Panc1 (cell line): ENCODE measurements around the gene FA2H. TPM values are rescaled to one million over a fixed set of nuclear protein-coding genes. Genes with fewer than 3 reads are reported as not detected.

Source experiments
- ATAC-seq: fragments of 200-7000 bp; cut with Tn5 transposase; 2 replicates; pipeline ENCODE4 v1.9.1; 2020; ENCODE audit warnings: mild to moderate bottlenecking, moderate library complexity
- BruUV-seq: library from RNA; stranded (reverse); fragments of 400-500 nt; replicated peaks from 2 replicates; lab custom pipeline; 2021; lab: Mats Ljungman, UMichigan
- CTCF ChIA-PET: fragments of 300-600 bp; sonication (Branson Sonifier 250); formaldehyde crosslinking; loops from one replicate; lab custom pipeline; 2022; ENCODE audit warnings: antibody characterized with exemption; lab: Charles Lee
- POLR2A ChIA-PET: fragments of 300-600 bp; sonication (Branson Sonifier 250); formaldehyde crosslinking; loops from one replicate; lab custom pipeline; 2022; ENCODE audit warnings: antibody characterized with exemption; lab: Charles Lee
- DNase-seq: peaks from one replicate; pipeline ENCODE4 v3.0.0-alpha.2; 2010; ENCODE audit warnings: low read depth, low spot score
- H3K27ac ChIP-seq: 2 replicates; pipeline ENCODE4 v1.5.1; 2011; ENCODE audit warnings: mild to moderate bottlenecking, low read length, inconsistent platforms
- H3K27me3 ChIP-seq: fragments of 200-500 bp; sonication (Bioruptor generic); 2 replicates; pipeline ENCODE4 v1.6.0; 2014; ENCODE audit warnings: low read length, inconsistent platforms; ENCODE audit not compliant: control insufficient read depth, insufficient read depth
- H3K36me3 ChIP-seq: fragments of 200-500 bp; sonication (Bioruptor generic); 2 replicates; pipeline ENCODE4 v1.5.1; 2014; ENCODE audit warnings: inconsistent platforms, mild to moderate bottlenecking, low read length, moderate library complexity; ENCODE audit not compliant: control insufficient read depth, insufficient read depth
- H3K4me1 ChIP-seq: 2 replicates; pipeline ENCODE4 v1.5.1; 2011; ENCODE audit warnings: inconsistent platforms, mild to moderate bottlenecking, low read length, moderate library complexity; ENCODE audit not compliant: control insufficient read depth, insufficient read depth
- H3K4me3 ChIP-seq, 2 experiments: 2 replicates each; pipeline ENCODE4 v1.5.1; 2011 to 2012; ENCODE audit warnings: low read depth in 2 of 2, low read length in 2 of 2, mild to moderate bottlenecking in 2 of 2, inconsistent platforms in 1 of 2, moderate library complexity in 1 of 2
- H3K9me3 ChIP-seq: fragments of 200-500 bp; sonication (Bioruptor generic); 2 replicates; pipeline ENCODE4 v1.5.1; 2014; ENCODE audit warnings: low read depth, mild to moderate bottlenecking, inconsistent platforms, low read length, moderate library complexity; ENCODE audit not compliant: control insufficient read depth, insufficient read depth
- POLR2AphosphoS5 ChIP-seq: IDR thresholded peaks from 2 replicates; pipeline ENCODE4 v1.6.1; 2012; ENCODE audit warnings: mild to moderate bottlenecking, low read depth, low read length, moderate library complexity
- SIN3A ChIP-seq: IDR thresholded peaks from 2 replicates; pipeline ENCODE4 v1.6.1; 2012; ENCODE audit warnings: low read depth, mild to moderate bottlenecking, low read length, moderate library complexity, borderline replicate concordance; ENCODE audit not compliant: insufficient read depth
- TCF7L2 ChIP-seq: IDR thresholded peaks from 2 replicates; pipeline ENCODE4 v1.6.1; 2011; ENCODE audit warnings: mild to moderate bottlenecking, low read depth, low read length, inconsistent platforms
- in situ Hi-C: cut with HindIII; loops from 2 replicates; pipeline ENCODE4 v1.10.0; 2016; ENCODE audit warnings: low sequenced_read_pairs, low pct_unique_long_range_greater_than_20kb
- intact Hi-C: fragments of 100-400 bp; cut with micrococcal nuclease; formaldehyde crosslinking; loops from one replicate; pipeline ENCODE4 v1.10.0; 2022; ENCODE audit not compliant: unreplicated experiment
- total RNA-seq: library from RNA; stranded (reverse); gene quantifications from one replicate; pipeline ENCODE4 v1.2.1, GENCODE V29; 2021; ENCODE audit not compliant: unreplicated experiment
- TF ChIP-seq, protein P1 (sequence below): fragments of 450-650 bp; IDR thresholded peaks from 2 replicates; pipeline ENCODE4 v1.5.1; 2017; ENCODE audit warnings: mild to moderate bottlenecking
- TF ChIP-seq, protein P2 (sequence below), 2 experiments: IDR thresholded peaks; 2 replicates each; pipeline ENCODE4 v1.6.1; 2011 to 2012; ENCODE audit warnings: low read depth in 2 of 2, control low read depth in 1 of 2, low read length in 1 of 2, mild to moderate bottlenecking in 1 of 2, moderate library complexity in 1 of 2; ENCODE audit not compliant: insufficient read depth in 1 of 2

The FA2H gene
- total RNA-seq, 1 experiment from 2014 or later, result 0.15 TPM

DNA sequence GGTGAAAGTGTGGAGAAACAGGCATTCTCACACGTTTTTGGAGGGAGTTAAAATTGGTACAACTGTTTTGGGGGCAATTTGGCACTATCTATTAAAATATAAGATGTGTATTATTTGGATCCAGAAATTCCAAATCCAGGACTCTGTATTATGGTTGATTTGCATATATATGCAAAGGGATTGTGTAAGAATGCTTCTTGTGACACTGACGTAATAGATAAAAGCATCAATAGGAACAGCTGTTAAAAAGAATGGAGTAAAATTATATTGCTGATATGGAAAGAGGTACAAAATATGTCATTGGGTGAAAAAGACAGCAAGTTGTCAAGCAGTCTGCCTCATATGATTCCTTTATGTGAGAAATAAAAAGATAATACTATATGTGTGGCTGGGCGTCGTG is 17.3 kb downstream of the FA2H start:
- Histone ChIP-seq H3K4me3 (no peak overlapping the region), H3K36me3 (no peaks in the 10 kb centered on the region), H3K4me1 (no peaks in the 10 kb centered on the region), H3K9me3 (no peaks in the 10 kb centered on the region), H3K27me3 (no peaks in the 10 kb centered on the region), H3K27ac (no peak overlapping the region)
- ATAC-seq (no peak), DNase-seq (no peak)
- ChIA-PET CTCF (no interaction called here), POLR2A (no interaction called here)
- in situ Hi-C loops, result no loop called here
- TF ChIP-seq SIN3A, result no peak
- no peak for TF ChIP-seq TCF7L2
- TF ChIP-seq POLR2AphosphoS5, result no peak
- intact Hi-C loops, result no loop called here
- BruUV-seq, result no TSS peak

DNA sequence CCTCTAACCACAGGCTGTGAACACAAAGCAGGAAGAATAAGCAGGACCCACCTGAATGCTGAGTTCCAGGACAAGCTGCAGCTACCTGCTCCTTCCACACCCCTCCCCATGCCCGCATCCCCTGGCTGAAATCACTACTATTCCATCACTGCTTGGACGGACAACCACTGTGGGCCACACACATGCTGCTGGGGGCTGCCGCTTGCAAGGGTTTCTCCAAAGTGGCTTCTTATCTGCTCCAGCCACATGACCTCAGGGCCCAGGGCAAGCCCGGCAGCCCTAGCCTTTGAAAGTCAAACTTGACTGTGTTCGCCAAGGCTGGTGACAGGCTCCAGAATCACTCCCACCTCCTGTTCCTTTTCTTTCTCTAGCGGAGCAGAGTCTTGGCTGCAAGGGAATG is 18.4 kb downstream of the FA2H start:
- no TSS peak for BruUV-seq
- ChIA-PET POLR2A (no interaction called here), CTCF (no interaction called here)

DNA sequence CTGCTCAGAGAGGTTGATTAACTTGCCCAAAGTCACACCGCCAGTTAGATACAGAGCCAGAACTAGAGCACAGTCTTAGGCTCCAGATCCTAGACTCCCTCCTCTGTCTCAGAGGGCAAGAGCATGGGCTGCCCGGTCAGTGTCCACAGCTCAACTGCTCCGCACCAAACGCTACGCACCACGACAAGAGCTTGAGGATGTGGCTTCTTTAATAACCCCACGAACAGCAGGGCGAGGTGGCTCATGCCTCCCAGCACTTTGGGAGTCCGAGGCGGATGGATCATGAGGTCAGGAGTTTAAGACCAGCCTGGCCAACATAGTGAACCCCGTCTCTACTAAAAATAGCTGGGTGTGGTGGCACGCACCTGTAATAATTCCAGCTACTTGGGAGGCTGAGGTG is 21.4 kb downstream of the FA2H start:
- POLR2A ChIA-PET, result no interaction called here
- H3K27me3 ChIP-seq, result no peaks in the 10 kb centered on the region
- TF ChIP-seq, protein P1, sequence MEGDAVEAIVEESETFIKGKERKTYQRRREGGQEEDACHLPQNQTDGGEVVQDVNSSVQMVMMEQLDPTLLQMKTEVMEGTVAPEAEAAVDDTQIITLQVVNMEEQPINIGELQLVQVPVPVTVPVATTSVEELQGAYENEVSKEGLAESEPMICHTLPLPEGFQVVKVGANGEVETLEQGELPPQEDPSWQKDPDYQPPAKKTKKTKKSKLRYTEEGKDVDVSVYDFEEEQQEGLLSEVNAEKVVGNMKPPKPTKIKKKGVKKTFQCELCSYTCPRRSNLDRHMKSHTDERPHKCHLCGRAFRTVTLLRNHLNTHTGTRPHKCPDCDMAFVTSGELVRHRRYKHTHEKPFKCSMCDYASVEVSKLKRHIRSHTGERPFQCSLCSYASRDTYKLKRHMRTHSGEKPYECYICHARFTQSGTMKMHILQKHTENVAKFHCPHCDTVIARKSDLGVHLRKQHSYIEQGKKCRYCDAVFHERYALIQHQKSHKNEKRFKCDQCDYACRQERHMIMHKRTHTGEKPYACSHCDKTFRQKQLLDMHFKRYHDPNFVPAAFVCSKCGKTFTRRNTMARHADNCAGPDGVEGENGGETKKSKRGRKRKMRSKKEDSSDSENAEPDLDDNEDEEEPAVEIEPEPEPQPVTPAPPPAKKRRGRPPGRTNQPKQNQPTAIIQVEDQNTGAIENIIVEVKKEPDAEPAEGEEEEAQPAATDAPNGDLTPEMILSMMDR, result no peak
- TF ChIP-seq SIN3A, result no peak
- TF ChIP-seq, protein P2, sequence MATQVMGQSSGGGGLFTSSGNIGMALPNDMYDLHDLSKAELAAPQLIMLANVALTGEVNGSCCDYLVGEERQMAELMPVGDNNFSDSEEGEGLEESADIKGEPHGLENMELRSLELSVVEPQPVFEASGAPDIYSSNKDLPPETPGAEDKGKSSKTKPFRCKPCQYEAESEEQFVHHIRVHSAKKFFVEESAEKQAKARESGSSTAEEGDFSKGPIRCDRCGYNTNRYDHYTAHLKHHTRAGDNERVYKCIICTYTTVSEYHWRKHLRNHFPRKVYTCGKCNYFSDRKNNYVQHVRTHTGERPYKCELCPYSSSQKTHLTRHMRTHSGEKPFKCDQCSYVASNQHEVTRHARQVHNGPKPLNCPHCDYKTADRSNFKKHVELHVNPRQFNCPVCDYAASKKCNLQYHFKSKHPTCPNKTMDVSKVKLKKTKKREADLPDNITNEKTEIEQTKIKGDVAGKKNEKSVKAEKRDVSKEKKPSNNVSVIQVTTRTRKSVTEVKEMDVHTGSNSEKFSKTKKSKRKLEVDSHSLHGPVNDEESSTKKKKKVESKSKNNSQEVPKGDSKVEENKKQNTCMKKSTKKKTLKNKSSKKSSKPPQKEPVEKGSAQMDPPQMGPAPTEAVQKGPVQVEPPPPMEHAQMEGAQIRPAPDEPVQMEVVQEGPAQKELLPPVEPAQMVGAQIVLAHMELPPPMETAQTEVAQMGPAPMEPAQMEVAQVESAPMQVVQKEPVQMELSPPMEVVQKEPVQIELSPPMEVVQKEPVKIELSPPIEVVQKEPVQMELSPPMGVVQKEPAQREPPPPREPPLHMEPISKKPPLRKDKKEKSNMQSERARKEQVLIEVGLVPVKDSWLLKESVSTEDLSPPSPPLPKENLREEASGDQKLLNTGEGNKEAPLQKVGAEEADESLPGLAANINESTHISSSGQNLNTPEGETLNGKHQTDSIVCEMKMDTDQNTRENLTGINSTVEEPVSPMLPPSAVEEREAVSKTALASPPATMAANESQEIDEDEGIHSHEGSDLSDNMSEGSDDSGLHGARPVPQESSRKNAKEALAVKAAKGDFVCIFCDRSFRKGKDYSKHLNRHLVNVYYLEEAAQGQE (IDR thresholded peaks at IDR 0.05; ENCODE audit: insufficient read depth in 1 of 2, low read depth in 2 of 2, low read length in 1 of 2), result no peak
- no peak for TF ChIP-seq POLR2AphosphoS5
- TF ChIP-seq TCF7L2, result no peak
- no peaks in the 10 kb centered on the region for H3K36me3 ChIP-seq
- H3K9me3 ChIP-seq, result no peaks in the 10 kb centered on the region
- in situ Hi-C loops (no loop called here), intact Hi-C loops (no loop called here)
- CTCF ChIA-PET, result no interaction called here
- ATAC-seq (no peak), DNase-seq (no peak)
- no peak overlapping the region for H3K27ac ChIP-seq
- no peaks in the 10 kb centered on the region for H3K4me1 ChIP-seq
- no peak overlapping the region for H3K4me3 ChIP-seq
- BruUV-seq, result no TSS peak

More for the DNA sequence above, 18.4 kb downstream of the FA2H start:
- DNase-seq (no peak), ATAC-seq (no peak)
- no peak overlapping the region for H3K27ac ChIP-seq
- H3K4me1 ChIP-seq, result no peaks in the 10 kb centered on the region
- intact Hi-C loops, result no loop called here
- H3K4me3 ChIP-seq, result no peak overlapping the region
- no peaks in the 10 kb centered on the region for H3K36me3 ChIP-seq
- TF ChIP-seq SIN3A, result no peak
- H3K27me3 ChIP-seq, result no peaks in the 10 kb centered on the region
- no peaks in the 10 kb centered on the region for H3K9me3 ChIP-seq
- in situ Hi-C loops, result no loop called here
